ENCODE measurements around the gene ATG4D.

GRCh38 chr19:10510301-10510802 lies 33.4 kb upstream of the ATG4D start:
- TF ChIP-seq EZH2 (IDR thresholded peaks at IDR 0.05; ENCODE audit: insufficient read depth, poor library complexity, severe bottlenecking) (no peak), EZH2phosphoT487 (IDR thresholded peaks at IDR 0.05; ENCODE audit: insufficient read depth, low read depth) (no peak)

Measured in GM23248 (cell line).